Bone marrow (tissue), 2 donors: ENCODE measurements around the gene TTC16.

ENCODE experiments used
- DNase-seq, 2 donors: peaks; one replicate each; lab custom pipeline; 2025; lab: John Stamatoyannopoulos, UW

TTC16 gene

GRCh38 chr9:127721391-127721821 lies 5.5 kb downstream of the TTC16 start:
- DNase-seq: no peak

GRCh38 chr9:127722055-127722745 lies 6.3 kb downstream of the TTC16 start:
- no peak for DNase-seq

- no peak for DNase-seq
Observed at GRCh38 chr9:127723013-127723412, 7.1 kb downstream of the TTC16 start.

- DNase-seq: no peak
Observed at GRCh38 chr9:127723444-127723843, 7.6 kb downstream of the TTC16 start.

GRCh38 chr9:127724012-127724411 lies 8.1 kb downstream of the TTC16 start:
- no peak for DNase-seq

- DNase-seq: no peak
Observed at GRCh38 chr9:127726871-127727270, 11.0 kb downstream of the TTC16 start.

GRCh38 chr9:127728808-127729207 lies 12.9 kb downstream of the TTC16 start:
- DNase-seq: no peak

- DNase-seq: no peak
Observed at GRCh38 chr9:127729522-127730256, 13.8 kb downstream of the TTC16 start.

- DNase-seq: no peak
Observed at GRCh38 chr9:127730262-127730661, 14.4 kb downstream of the TTC16 start.

- no peak for DNase-seq
Observed at GRCh38 chr9:127730799-127731410, 15.0 kb downstream of the TTC16 start.

GRCh38 chr9:127731938-127732337 lies 16.1 kb downstream of the TTC16 start:
- no peak for DNase-seq

GRCh38 chr9:127732444-127732843 lies 16.6 kb downstream of the TTC16 start:
- DNase-seq: no peak

- no peak for DNase-seq
Observed at GRCh38 chr9:127733614-127734013, 17.7 kb downstream of the TTC16 start.

- DNase-seq: no peak
Observed at GRCh38 chr9:127734247-127734746, 18.4 kb downstream of the TTC16 start.

- peak; percentile 96 to 97 for DNase-seq
Observed at GRCh38 chr9:127734747-127735529, 19.1 kb downstream of the TTC16 start, which contains the start of gene TOR2A. TOR2A (minus strand) TSS chr9:127735294; CDS start chr9:127735270, 24 bp downstream.

- no peak for DNase-seq
Observed at GRCh38 chr9:127735530-127736185, 19.8 kb downstream of the TTC16 start.

- DNase-seq: no peak
Observed at GRCh38 chr9:127738666-127739065, 22.8 kb downstream of the TTC16 start.

- no peak for DNase-seq
Observed at GRCh38 chr9:127739614-127740330, 23.9 kb downstream of the TTC16 start.

GRCh38 chr9:127741831-127742434 lies 26.1 kb downstream of the TTC16 start:
- no peak for DNase-seq

GRCh38 chr9:127742435-127743088 lies 26.7 kb downstream of the TTC16 start:
- DNase-seq: no peak
